ENCODE data around the gene POPDC3. TPM values are rescaled to one million over a fixed set of nuclear protein-coding genes. Genes with fewer than 3 reads are reported as not detected.
"Not testable (repeated sequence)": the region's sequence is repeated elsewhere in the genome, so short reads cannot be mapped to it uniquely, and the experiment has no call there.

Gene POPDC3, protein sequence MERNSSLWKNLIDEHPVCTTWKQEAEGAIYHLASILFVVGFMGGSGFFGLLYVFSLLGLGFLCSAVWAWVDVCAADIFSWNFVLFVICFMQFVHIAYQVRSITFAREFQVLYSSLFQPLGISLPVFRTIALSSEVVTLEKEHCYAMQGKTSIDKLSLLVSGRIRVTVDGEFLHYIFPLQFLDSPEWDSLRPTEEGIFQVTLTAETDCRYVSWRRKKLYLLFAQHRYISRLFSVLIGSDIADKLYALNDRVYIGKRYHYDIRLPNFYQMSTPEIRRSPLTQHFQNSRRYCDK
- not detected in 2 replicates for total RNA-seq

DNA sequence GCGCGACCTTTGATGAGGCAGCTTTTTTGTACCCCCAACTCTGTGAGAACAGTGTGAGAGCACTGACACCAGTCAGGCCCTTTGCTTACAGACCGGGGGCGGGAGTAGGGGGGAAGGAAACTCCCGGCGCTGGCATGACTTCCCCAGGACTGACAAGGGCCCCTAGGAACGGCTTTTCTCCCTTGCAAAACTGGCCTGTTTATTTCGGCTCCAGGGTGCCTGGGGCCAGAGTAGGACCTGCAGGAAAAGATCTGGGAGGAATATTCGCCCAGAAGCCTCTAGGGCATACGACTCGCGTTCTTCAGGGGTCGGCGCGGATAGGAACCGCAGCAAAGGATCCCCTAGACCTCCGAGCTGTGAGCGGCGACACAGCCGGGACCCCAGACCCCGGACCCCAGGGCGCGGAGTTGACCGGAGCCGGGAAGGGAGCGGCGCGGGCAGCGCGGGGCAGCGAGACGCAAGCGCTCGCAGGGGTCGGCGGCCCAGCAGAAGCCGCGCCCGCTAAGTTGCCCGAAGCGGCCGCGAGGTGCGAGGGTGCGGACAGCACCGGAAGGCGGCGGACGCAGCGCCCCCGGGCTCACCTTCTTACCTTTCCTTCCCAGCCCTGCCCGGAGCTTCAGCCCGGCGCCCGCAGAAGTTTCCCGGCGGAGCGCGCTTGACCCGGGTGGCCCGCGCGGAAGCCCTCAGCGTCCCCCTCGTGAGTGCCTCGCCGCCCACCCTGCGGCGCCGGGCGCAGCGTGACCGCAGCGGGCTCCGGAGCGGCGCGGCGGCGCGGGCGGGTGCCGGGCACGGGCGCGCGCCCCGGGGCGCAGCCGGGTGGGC lies at the start of gene POPDC3:
TSS of gene POPDC3 (minus strand) at position 771 of the 822 bp plus-strand sequence. CDS start 18,105 bp downstream, outside the sequence.
- intact Hi-C loops (cut with micrococcal nuclease), result loop anchor here (5.0 kb wide), 1 partner anchor 42 kb away; a partner anchor contains a TSS
- peak within 1 kb of the TSS; percentile 72 for H3K4me3 Mint-ChIP-seq
- no peaks in the 10 kb centered on the region for H3K36me3 Mint-ChIP-seq (ENCODE audit: low read depth)
- no peaks in the 10 kb centered on the region for H3K9me3 Mint-ChIP-seq
- H3K27ac Mint-ChIP-seq, result no peak within 1 kb of the TSS
- peaks cover 2% of the 10 kb centered on the region for H3K4me1 Mint-ChIP-seq
- H3K27me3 Mint-ChIP-seq, result peaks cover 63% of the 10 kb centered on the region
- DNase-seq, result no peak

DNA sequence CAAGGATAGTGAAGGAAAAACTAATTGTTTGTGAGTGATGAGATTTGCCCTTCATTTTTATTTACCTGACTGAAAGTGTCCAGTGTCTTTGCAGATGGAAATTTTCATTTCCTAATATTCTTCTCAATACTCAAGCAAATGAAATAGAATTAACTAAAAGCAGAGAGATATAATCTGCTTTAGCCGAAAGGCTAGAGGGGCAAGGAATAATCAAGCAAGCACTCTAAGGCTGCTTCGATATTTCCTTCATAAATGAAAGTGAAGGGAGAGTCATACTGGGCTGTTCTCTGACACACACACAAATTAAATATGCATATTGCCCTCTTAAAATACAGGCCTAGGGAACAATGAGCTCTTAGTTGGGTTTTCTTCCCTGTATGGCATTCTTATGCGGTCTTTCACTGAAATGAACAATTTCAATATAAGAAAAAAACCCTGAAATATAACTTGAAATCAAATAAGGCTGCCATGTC lies 47.5 kb upstream of the POPDC3 start:
- no peak overlapping the region for H3K27ac Mint-ChIP-seq
- H3K27me3 Mint-ChIP-seq, result peaks cover 21% of the 10 kb centered on the region
- peaks cover 4% of the 10 kb centered on the region for H3K9me3 Mint-ChIP-seq
- DNase-seq, result no peak
- no peaks in the 10 kb centered on the region for H3K36me3 Mint-ChIP-seq (ENCODE audit: low read depth)
- intact Hi-C loops (cut with micrococcal nuclease), result no loop called here
- no peak overlapping the region for H3K4me3 Mint-ChIP-seq
- H3K4me1 Mint-ChIP-seq, result no peaks in the 10 kb centered on the region

DNA sequence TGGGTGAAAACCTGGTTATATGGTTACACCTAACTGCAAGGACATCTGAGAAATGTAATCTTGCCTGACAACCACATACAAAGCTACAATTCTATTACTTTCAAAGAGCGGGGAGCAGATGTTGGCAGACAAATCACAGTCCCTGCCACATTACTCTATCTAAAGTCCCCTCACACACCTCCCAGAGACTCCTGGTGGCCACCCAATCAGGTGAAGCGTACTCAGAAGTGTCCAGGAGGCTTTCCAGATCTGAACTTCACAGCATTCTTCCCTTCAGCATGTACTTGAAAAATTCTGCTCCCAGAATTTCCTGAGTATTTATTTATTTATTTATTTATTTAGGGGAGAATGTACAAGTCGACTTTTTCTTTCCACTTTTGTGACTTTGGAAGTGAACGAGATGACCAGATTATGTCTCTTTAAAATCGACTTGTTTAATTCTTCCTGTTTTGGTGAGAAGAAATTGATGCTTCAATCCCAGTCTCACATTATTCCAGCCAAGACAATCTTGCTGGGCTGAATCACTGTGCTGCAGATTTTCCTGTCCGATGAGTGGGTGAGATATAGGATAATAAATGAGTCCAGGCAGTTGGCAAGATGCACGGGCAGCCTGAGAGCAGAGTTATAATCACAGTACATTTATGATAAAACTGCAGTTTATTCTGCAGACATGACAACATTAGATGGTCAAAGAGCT lies 46.9 kb upstream of the POPDC3 start:
- no peak overlapping the region for H3K4me3 Mint-ChIP-seq
- no peaks in the 10 kb centered on the region for H3K36me3 Mint-ChIP-seq (ENCODE audit: low read depth)
- DNase-seq, result no peak
- H3K27ac Mint-ChIP-seq, result no peak overlapping the region
- intact Hi-C loops (cut with micrococcal nuclease), result no loop called here
- H3K4me1 Mint-ChIP-seq, result no peaks in the 10 kb centered on the region
- H3K9me3 Mint-ChIP-seq, result peaks cover 4% of the 10 kb centered on the region
- H3K27me3 Mint-ChIP-seq, result peaks cover 20% of the 10 kb centered on the region

DNA sequence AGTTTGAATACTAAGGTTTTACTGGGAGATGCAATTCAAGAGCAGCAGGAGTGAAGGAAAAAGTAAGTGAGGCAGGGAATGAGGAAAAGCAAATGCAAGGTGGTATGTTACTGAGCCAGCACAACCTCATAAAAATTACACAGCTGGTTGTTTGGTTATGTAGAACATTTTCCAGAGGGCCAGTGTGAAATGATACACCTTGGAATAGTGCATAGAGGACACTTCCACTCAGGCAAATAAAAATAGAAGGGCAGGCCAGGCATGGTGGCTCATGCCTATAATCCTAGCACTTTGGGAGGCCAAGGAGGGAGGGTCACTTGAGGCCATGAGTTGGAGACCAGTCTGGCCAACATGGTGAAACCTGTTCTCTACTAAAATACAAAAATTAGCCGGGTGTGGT lies 43.4 kb upstream of the POPDC3 start:
- no peak for DNase-seq
- intact Hi-C loops (cut with micrococcal nuclease), result no loop called here
- Mint-ChIP-seq H3K4me3 (no peak overlapping the region), H3K27me3 (peaks cover 6% of the 10 kb centered on the region), H3K36me3 (ENCODE audit: low read depth) (no peaks in the 10 kb centered on the region), H3K27ac (no peak overlapping the region), H3K4me1 (no peaks in the 10 kb centered on the region), H3K9me3 (no peaks in the 10 kb centered on the region)

DNA sequence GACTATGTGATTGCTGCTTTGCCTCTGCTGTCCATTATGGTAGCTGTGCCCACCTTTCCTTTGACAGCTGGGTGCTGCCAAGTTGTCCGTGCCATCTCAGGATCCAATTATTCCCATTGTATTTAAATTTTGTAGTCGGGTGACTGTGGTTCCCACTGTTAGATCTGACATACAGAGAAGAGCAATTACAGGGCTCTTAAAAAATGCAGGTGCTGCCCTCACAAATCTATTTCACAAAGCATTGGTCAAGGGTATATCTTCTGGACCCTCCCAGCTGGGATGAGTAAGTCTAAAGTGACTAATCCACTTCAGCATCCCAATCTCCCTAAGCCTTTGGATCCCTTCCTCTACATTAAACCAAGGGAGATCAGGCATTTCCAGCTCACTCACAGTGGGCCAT lies 41.4 kb upstream of the POPDC3 start:
- H3K9me3 Mint-ChIP-seq; H3K27me3 Mint-ChIP-seq; H3K36me3 Mint-ChIP-seq (ENCODE audit: low read depth); H3K4me3 Mint-ChIP-seq; intact Hi-C loops (cut with micrococcal nuclease); DNase-seq; H3K4me1 Mint-ChIP-seq; H3K27ac Mint-ChIP-seq: not testable (repeated sequence)

DNA sequence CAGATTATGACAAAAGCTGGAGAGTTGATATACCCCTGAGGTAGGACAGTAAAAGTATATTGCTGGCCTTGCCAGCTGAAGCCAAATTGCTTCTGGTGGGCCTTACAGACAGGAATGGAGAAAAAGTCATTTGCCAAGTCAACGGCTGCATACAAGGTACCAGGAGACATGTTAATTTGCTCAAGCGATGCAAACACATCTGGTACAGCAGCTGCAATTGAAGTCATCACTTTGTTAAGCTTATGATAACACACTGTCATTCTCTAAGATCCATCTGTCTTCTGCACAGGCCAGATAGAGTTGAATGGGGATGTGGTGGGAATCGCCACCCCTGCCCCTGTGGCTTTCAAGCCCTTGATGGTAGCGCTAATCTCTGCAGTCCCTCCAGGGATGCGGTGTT lies 40.4 kb upstream of the POPDC3 start:
- DNase-seq, result no peak
- intact Hi-C loops (cut with micrococcal nuclease), result no loop called here
- Mint-ChIP-seq H3K27me3 (peaks cover 10% of the 10 kb centered on the region), H3K9me3 (no peaks in the 10 kb centered on the region), H3K4me1 (no peaks in the 10 kb centered on the region), H3K4me3 (no peak overlapping the region), H3K36me3 (ENCODE audit: low read depth) (no peaks in the 10 kb centered on the region), H3K27ac (no peak overlapping the region)

DNA sequence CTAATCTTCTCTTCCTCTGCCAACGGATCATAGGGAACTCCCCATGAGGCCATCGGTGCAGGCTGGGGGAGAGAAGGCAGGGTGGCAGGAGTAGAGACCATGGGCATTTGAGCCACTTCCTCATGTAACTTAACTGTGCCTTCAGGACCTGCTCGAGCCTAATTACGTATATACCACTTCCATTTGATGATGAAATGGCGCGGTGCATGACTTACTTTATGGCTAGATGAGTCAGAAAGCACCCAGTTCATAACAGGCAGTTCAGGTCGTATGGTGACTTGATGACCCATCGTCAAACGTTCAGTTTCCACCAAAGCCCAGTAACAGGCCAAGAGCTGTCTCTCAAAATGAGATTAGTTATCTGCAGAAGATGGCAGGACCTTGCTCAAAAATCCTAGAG lies 39.4 kb upstream of the POPDC3 start:
- H3K27ac Mint-ChIP-seq; H3K4me1 Mint-ChIP-seq; H3K4me3 Mint-ChIP-seq; DNase-seq; intact Hi-C loops (cut with micrococcal nuclease); H3K27me3 Mint-ChIP-seq; H3K36me3 Mint-ChIP-seq (ENCODE audit: low read depth); H3K9me3 Mint-ChIP-seq: not testable (repeated sequence)

DNA sequence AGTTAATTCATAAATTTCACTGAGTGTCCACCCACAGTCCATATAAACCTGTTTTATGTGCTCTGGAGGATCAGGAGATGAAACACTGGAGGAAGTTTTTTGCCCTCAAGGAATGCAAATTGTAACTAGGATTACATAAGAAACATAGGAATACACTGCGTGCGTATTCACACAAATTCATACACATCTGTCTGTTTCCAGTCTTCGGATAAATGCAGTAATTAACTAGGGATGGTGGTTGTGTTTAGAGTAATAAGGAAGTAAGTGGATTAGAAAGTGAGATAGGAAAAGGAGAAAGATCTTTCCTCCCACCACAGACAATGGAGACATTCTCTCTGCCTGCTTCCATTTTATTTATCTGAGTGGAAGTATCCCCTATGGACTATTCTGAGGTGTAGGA lies 35.7 kb upstream of the POPDC3 start:
- no peak overlapping the region for H3K4me3 Mint-ChIP-seq
- peaks cover 9% of the 10 kb centered on the region for H3K4me1 Mint-ChIP-seq
- no peaks in the 10 kb centered on the region for H3K36me3 Mint-ChIP-seq (ENCODE audit: low read depth)
- H3K27ac Mint-ChIP-seq, result no peak overlapping the region
- intact Hi-C loops (cut with micrococcal nuclease), result no loop called here
- DNase-seq, result no peak
- peaks cover 6% of the 10 kb centered on the region for H3K27me3 Mint-ChIP-seq
- no peaks in the 10 kb centered on the region for H3K9me3 Mint-ChIP-seq

DNA sequence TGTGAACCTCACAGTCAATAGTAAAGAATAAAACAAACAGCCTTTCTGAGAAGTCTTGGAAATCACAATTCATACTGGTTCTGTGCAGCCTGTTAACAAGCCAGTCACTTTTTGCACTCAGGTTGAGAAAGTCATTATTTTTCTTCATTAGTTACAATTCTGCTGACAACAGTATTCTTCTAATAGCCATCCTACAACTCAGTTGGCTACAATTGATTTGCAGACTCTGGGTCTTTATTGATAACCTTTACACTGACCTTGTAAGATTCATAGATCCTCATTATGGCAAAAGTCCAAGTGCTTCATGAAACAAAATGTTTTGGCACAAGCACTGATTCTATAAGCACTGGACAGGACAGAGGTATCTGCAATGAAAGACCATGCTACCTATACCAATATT lies 34.9 kb upstream of the POPDC3 start:
- Mint-ChIP-seq H3K27me3 (peaks cover 6% of the 10 kb centered on the region), H3K4me3 (no peak overlapping the region)
- intact Hi-C loops (cut with micrococcal nuclease), result no loop called here

DNA sequence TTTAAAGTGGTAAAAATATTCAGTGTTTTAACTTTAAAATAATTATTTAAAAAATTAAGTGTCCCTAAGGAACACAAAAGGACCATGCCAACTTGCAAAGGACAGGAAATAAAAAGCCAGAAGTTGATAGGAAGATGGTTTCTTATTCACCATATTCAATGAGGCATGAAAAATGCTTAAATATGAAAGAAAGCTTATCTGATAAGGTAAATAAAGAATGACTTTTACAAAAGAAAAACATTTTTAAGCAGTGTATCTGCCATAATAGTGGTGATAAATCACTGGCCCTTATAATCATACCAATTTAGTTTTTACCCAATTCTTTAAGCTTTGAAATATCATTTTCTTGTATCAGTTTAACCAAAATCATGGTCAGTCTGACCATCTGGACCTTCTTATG lies 33.5 kb upstream of the POPDC3 start:
- Mint-ChIP-seq H3K27me3 (peaks cover 10% of the 10 kb centered on the region), H3K4me1 (peaks cover 9% of the 10 kb centered on the region), H3K9me3 (no peaks in the 10 kb centered on the region), H3K27ac (no peak overlapping the region), H3K36me3 (ENCODE audit: low read depth) (no peaks in the 10 kb centered on the region), H3K4me3 (no peak overlapping the region)
- intact Hi-C loops (cut with micrococcal nuclease), result no loop called here
- DNase-seq, result no peak

More for the DNA sequence above, 34.9 kb upstream of the POPDC3 start:
- H3K4me1 Mint-ChIP-seq, result peaks cover 9% of the 10 kb centered on the region
- no peak for DNase-seq
- H3K36me3 Mint-ChIP-seq (ENCODE audit: low read depth), result no peaks in the 10 kb centered on the region
- H3K9me3 Mint-ChIP-seq, result no peaks in the 10 kb centered on the region
- H3K27ac Mint-ChIP-seq, result no peak overlapping the region

DNA sequence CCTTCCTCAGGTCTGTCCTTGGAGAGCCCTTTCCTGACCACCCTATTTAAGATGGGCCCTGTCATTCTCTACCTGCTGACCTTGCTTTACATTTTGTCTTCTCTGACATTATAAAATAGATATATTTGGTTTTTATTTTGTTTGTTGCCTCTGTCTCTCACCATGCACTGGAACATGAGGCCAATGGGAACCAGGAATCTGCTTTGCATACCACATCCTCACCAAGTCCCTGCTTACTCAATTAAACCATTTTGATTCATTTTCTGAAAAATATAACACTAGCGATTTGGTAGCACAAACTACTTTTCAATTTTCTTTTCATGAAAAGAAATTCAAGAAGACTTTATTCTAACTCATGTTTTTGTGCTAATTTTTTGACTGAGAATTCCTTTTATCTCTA lies 32.8 kb upstream of the POPDC3 start:
- no peaks in the 10 kb centered on the region for H3K9me3 Mint-ChIP-seq
- intact Hi-C loops (cut with micrococcal nuclease), result no loop called here
- no peaks in the 10 kb centered on the region for H3K36me3 Mint-ChIP-seq (ENCODE audit: low read depth)
- DNase-seq, result no peak
- H3K27me3 Mint-ChIP-seq, result peaks cover 10% of the 10 kb centered on the region
- peak overlapping the region; percentile 66 for H3K27ac Mint-ChIP-seq
- peaks cover 9% of the 10 kb centered on the region for H3K4me1 Mint-ChIP-seq
- H3K4me3 Mint-ChIP-seq, result peak overlapping the region; percentile 35

DNA sequence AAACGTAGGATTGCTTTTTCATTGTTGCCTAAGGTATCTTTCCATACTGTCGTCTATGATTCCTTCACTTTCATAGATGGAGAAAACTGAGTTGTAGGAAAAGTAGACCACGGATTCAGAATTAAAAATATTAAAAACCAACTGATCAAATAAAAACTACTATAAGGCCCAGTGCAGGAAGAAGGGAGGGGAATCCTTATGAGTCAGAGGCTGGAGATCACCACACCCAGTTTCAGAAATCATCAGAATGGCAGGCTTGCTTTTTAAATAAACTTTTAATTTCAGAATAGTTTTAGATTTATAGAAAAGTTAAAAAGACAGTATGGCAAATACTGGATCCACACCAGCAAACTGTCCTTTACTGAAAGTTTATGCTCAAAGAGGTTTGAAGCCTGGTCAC lies 32.0 kb upstream of the POPDC3 start:
- Mint-ChIP-seq H3K4me3 (no peak overlapping the region), H3K4me1 (peaks cover 9% of the 10 kb centered on the region), H3K9me3 (no peaks in the 10 kb centered on the region), H3K27me3 (peaks cover 9% of the 10 kb centered on the region), H3K36me3 (ENCODE audit: low read depth) (no peaks in the 10 kb centered on the region), H3K27ac (no peak overlapping the region)
- DNase-seq, result no peak
- intact Hi-C loops (cut with micrococcal nuclease), result no loop called here

DNA sequence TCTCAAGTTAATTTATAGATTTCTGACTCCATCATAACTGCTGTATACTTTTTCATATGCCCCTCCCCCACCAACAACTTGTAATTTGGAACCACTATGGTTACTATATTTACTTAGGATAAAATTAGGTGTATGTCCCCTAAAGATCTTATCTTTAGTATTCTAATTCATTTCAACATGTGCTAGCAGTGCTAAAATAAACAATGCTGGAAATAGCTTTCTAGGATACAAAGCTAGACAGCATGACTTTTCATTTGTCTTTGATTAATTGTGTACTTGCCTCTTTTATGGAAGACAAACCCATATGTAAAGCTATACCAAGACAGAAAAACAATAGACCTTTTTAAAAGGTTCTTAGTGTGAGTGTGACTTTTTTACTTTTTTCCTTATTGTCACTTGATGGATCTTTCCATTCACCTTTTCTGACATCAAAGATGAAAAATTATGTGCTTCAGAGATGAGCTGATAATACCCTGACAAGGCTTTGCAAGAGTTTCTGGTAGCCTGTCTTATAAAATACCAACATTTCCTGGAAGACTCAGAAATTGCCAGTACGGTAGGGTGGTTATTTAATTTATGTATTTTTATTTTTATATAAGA lies 31.2 kb upstream of the POPDC3 start:
- H3K27me3 Mint-ChIP-seq, result peaks cover 11% of the 10 kb centered on the region
- H3K4me1 Mint-ChIP-seq, result peaks cover 9% of the 10 kb centered on the region
- DNase-seq, result no peak
- no peak overlapping the region for H3K4me3 Mint-ChIP-seq
- H3K27ac Mint-ChIP-seq, result no peak overlapping the region
- H3K9me3 Mint-ChIP-seq, result no peaks in the 10 kb centered on the region
- intact Hi-C loops (cut with micrococcal nuclease), result no loop called here
- H3K36me3 Mint-ChIP-seq (ENCODE audit: low read depth), result no peaks in the 10 kb centered on the region
